ENCODE measurements around the gene KCTD15. TPM values are rescaled to one million over a fixed set of nuclear protein-coding genes. Genes with fewer than 3 reads are reported as not detected.
A peak's percentile ranks its signal among the peaks of the same experiment; 100 is the strongest.

The KCTD15 gene
- total RNA-seq, 1 donor from 2014 or later = 51.0 TPM

GRCh38 chr19:33795370-33796163, 1.1 kb upstream of the KCTD15 start:
- DNase-seq (ENCODE audit: low read depth, low spot score) = peak; percentile 48

GRCh38 chr19:33797802-33798671, 1.4 kb downstream of the KCTD15 start:
- no peak for DNase-seq (ENCODE audit: low read depth, low spot score)

GRCh38 chr19:33798681-33799111, 2.0 kb downstream of the KCTD15 start:
- no peak for DNase-seq (ENCODE audit: low read depth, low spot score)

- no peak for DNase-seq (ENCODE audit: low read depth, low spot score)
These were observed 2.8 kb downstream of the KCTD15 start for GRCh38 chr19:33799476-33799875.

- DNase-seq (ENCODE audit: low read depth, low spot score) = no peak
These were observed 3.5 kb downstream of the KCTD15 start for GRCh38 chr19:33800012-33800680.

GRCh38 chr19:33801411-33801810, 4.7 kb downstream of the KCTD15 start:
- no peak for DNase-seq (ENCODE audit: low read depth, low spot score)

GRCh38 chr19:33802001-33802400, 5.3 kb downstream of the KCTD15 start:
- no peak for DNase-seq (ENCODE audit: low read depth, low spot score)

GRCh38 chr19:33802801-33803200, 6.1 kb downstream of the KCTD15 start:
- DNase-seq (ENCODE audit: low read depth, low spot score) = no peak

- no peak for DNase-seq (ENCODE audit: low read depth, low spot score)
These were observed 6.7 kb downstream of the KCTD15 start for GRCh38 chr19:33803383-33803782.

- DNase-seq (ENCODE audit: low read depth, low spot score) = no peak
These were observed 7.5 kb downstream of the KCTD15 start for GRCh38 chr19:33804021-33804799.

- DNase-seq (ENCODE audit: low read depth, low spot score) = no peak
These were observed 8.6 kb downstream of the KCTD15 start for GRCh38 chr19:33805313-33805712.

- DNase-seq (ENCODE audit: low read depth, low spot score) = no peak
These were observed 9.3 kb downstream of the KCTD15 start for GRCh38 chr19:33805840-33806433.

GRCh38 chr19:33806434-33806881, 9.8 kb downstream of the KCTD15 start:
- DNase-seq (ENCODE audit: low read depth, low spot score) = no peak

- DNase-seq (ENCODE audit: low read depth, low spot score) = no peak
These were observed 11.7 kb downstream of the KCTD15 start for GRCh38 chr19:33808399-33808798.

GRCh38 chr19:33809960-33810359, 13.3 kb downstream of the KCTD15 start:
- DNase-seq (ENCODE audit: low read depth, low spot score) = no peak

GRCh38 chr19:33810821-33811220, 14.2 kb downstream of the KCTD15 start:
- no peak for DNase-seq (ENCODE audit: low read depth, low spot score)

GRCh38 chr19:33811246-33811645, 14.6 kb downstream of the KCTD15 start:
- no peak for DNase-seq (ENCODE audit: low read depth, low spot score)

GRCh38 chr19:33811736-33812387, 15.2 kb downstream of the KCTD15 start:
- no peak for DNase-seq (ENCODE audit: low read depth, low spot score)

GRCh38 chr19:33812388-33813330, 16.0 kb downstream of the KCTD15 start:
- DNase-seq (ENCODE audit: low read depth, low spot score) = no peak

All from pulmonary artery endothelial cell (primary cell).